GM23338 (cell line): Measurements from ENCODE around the gene SDC3. TPM values are rescaled to one million over a fixed set of nuclear protein-coding genes. Genes with fewer than 3 reads are reported as not detected.
A peak's percentile ranks its signal among the peaks of the same experiment; 100 is the strongest.

Experiments used
- ATAC-seq: fragments of 200-7000 bp; cut with Tn5 transposase; 3 replicates; pipeline ENCODE4 v1.9.1; 2020
- DNase-seq: peaks from one replicate; pipeline ENCODE4 v3.0.0-alpha.2; 2015; ENCODE audit warnings: low spot score
- H2AFZ ChIP-seq: fragments of 200-600 bp; sonication (generic); 2 replicates; pipeline ENCODE4 v1.8.0; 2016; ENCODE audit warnings: antibody characterized with exemption, mild to moderate bottlenecking, moderate library complexity
- H3F3A ChIP-seq: fragments of 200-600 bp; sonication (generic); replicated peaks from 2 replicates; pipeline ENCODE4 v1.8.0; 2017; ENCODE audit warnings: antibody characterized with exemption, mixed run types, low read depth
- H3K27ac ChIP-seq: fragments of 200-600 bp; sonication (generic); 2 replicates; pipeline ENCODE4 v1.6.1; 2016; ENCODE audit warnings: low read depth
- H3K27me3 ChIP-seq: fragments of 200-600 bp; sonication (generic); 2 replicates; pipeline ENCODE4 v1.8.0; 2016; ENCODE audit warnings: mild to moderate bottlenecking, mixed run types, moderate library complexity; ENCODE audit not compliant: insufficient read depth
- H3K36me3 ChIP-seq: fragments of 200-600 bp; sonication (generic); 2 replicates; pipeline ENCODE4 v1.8.0; 2016; ENCODE audit warnings: mild to moderate bottlenecking; ENCODE audit not compliant: insufficient read depth
- H3K4me1 ChIP-seq: fragments of 200-600 bp; sonication (generic); 2 replicates; pipeline ENCODE4 v1.8.0; 2016; ENCODE audit warnings: mild to moderate bottlenecking, moderate library complexity; ENCODE audit not compliant: insufficient read depth
- H3K4me2 ChIP-seq: fragments of 200-600 bp; sonication (generic); 2 replicates; pipeline ENCODE4 v1.7.1; 2017; ENCODE audit warnings: mixed run types
- H3K4me3 ChIP-seq: fragments of 200-600 bp; sonication (generic); 2 replicates; pipeline ENCODE4 v1.6.1; 2016; ENCODE audit warnings: mixed run types
- H3K79me2 ChIP-seq: fragments of 200-600 bp; sonication (generic); replicated peaks from 2 replicates; pipeline ENCODE4 v1.8.0; 2017; ENCODE audit warnings: mild to moderate bottlenecking; ENCODE audit not compliant: insufficient read depth
- H3K9me2 ChIP-seq: fragments of 200-600 bp; sonication (generic); 2 replicates; pipeline ENCODE4 v1.8.0; 2017; ENCODE audit not compliant: insufficient read depth
- H4K20me1 ChIP-seq: fragments of 200-600 bp; sonication (generic); replicated peaks from 2 replicates; pipeline ENCODE4 v1.8.0; 2017; ENCODE audit warnings: mild to moderate bottlenecking; ENCODE audit not compliant: insufficient read depth
- H3K27ac Mint-ChIP-seq: 2 replicates; pipeline ENCODE4 v1.8.0; 2020; ENCODE audit warnings: inconsistent platforms, mild to moderate bottlenecking, moderate library complexity, mixed read lengths
- H3K27me3 Mint-ChIP-seq: 3 replicates; pipeline ENCODE4 v1.8.0; 2022; ENCODE audit warnings: low read depth, mild to moderate bottlenecking, moderate library complexity, mixed read lengths, inconsistent platforms; ENCODE audit not compliant: insufficient read depth, poor library complexity
- H3K36me3 Mint-ChIP-seq: 3 replicates; pipeline ENCODE4 v1.8.0; 2021; ENCODE audit warnings: low read depth, mild to moderate bottlenecking, inconsistent platforms, moderate library complexity, mixed read lengths
- H3K4me1 Mint-ChIP-seq: 3 replicates; pipeline ENCODE4 v1.8.0; 2020; ENCODE audit warnings: mild to moderate bottlenecking, inconsistent platforms, mixed read lengths
- H3K4me3 Mint-ChIP-seq: 3 replicates; pipeline ENCODE4 v1.8.0; 2021; ENCODE audit warnings: moderate library complexity, mild to moderate bottlenecking, inconsistent platforms, mixed read lengths
- H3K9me3 Mint-ChIP-seq: 3 replicates; pipeline ENCODE4 v1.8.0; 2020; ENCODE audit warnings: moderate library complexity, mild to moderate bottlenecking, inconsistent platforms, mixed read lengths
- CREB1 ChIP-seq: fragments of 250-450 bp; sonication (Bioruptor Pico); IDR thresholded peaks from 2 replicates; pipeline ENCODE4 v1.5.0; 2020; ENCODE audit warnings: low read depth, mild to moderate bottlenecking, moderate library complexity
- CTCF ChIP-seq, 2 experiments: fragments of 200-600 bp in 1 of 2; sonication (generic) in 1 of 2; conservative IDR thresholded peaks; 2 replicates each; pipeline versions ENCODE4 v1.5.1 to v1.6.1; 2016 to 2017; ENCODE audit warnings: antibody characterized with exemption in 2 of 2, low read depth in 2 of 2, mild to moderate bottlenecking in 2 of 2, moderate library complexity in 1 of 2
- ETS1 ChIP-seq: IDR thresholded peaks from 2 replicates; pipeline ENCODE4 v1.6.1; 2016; ENCODE audit warnings: antibody characterized with exemption
- EZH2phosphoT487 ChIP-seq: fragments of 200-600 bp; sonication (generic); IDR thresholded peaks from one replicate; pipeline ENCODE4 v1.8.1; 2018; ENCODE audit warnings: antibody characterized with exemption; ENCODE audit not compliant: unreplicated experiment
- JUNB ChIP-seq: IDR thresholded peaks from one replicate; pipeline ENCODE4 v1.6.1; 2016; ENCODE audit warnings: antibody characterized with exemption; ENCODE audit not compliant: unreplicated experiment
- NANOG ChIP-seq: IDR thresholded peaks from 2 replicates; pipeline ENCODE4 v1.6.1; 2016; ENCODE audit warnings: antibody characterized with exemption, borderline replicate concordance
- POLR2AphosphoS5 ChIP-seq: IDR thresholded peaks from 2 replicates; pipeline ENCODE4 v1.6.1; 2016; ENCODE audit warnings: antibody characterized with exemption, low read depth
- REST ChIP-seq: IDR thresholded peaks from one replicate; pipeline ENCODE4 v1.6.1; 2018; ENCODE audit warnings: antibody characterized with exemption; ENCODE audit not compliant: unreplicated experiment
- STAT1 ChIP-seq: IDR thresholded peaks from one replicate; pipeline ENCODE4 v1.6.1; 2016; ENCODE audit warnings: antibody characterized with exemption; ENCODE audit not compliant: unreplicated experiment
- ZNF114 ChIP-seq: fragments of 250-450 bp; sonication (Bioruptor Pico); IDR thresholded peaks from 2 replicates; pipeline ENCODE4 v1.5.0; 2020; ENCODE audit warnings: mild to moderate bottlenecking, moderate library complexity
- polyA plus RNA-seq: library from polyadenylated mRNA; unstranded; fragments of >200 nt; fragmentation: Nextera tagmentation; extraction: Ambion mirVana; gene quantifications from 2 replicates; pipeline ENCODE4 v1.2.1, GENCODE V29; 2016
- total RNA-seq: library from RNA; depleted of rRNA; stranded (reverse); fragments of >200 nt; shearing (Covaris generic); gene quantifications from 2 replicates; pipeline ENCODE4 v1.2.3, GENCODE V29; 2014

SDC3 gene
- total and polyA plus RNA-seq, 2 experiments from 2014 or later, result 5.2 to 29.7 TPM

GRCh38 chr1:30907481-30908315, 860 bp downstream of the SDC3 start (continued):
- TF ChIP-seq ETS1 (no peak), EZH2phosphoT487 (no peak), JUNB (no peak), NANOG (no peak), STAT1 (no peak)

GRCh38 chr1:30906631-30907441, 1.7 kb downstream of the SDC3 start:
- peak overlapping the region; percentile 76; the same call in 1 of the 2 replicates for H3K4me3 ChIP-seq
- H3K36me3 Mint-ChIP-seq, result no peaks in the 10 kb centered on the region; the same call in 2 of the 3 replicates
- H3K9me2 ChIP-seq, result no peaks in the 10 kb centered on the region
- ATAC-seq, result no peak
- H3F3A ChIP-seq, result peaks cover 19% of the 10 kb centered on the region; the same call in 1 of the 2 replicates
- no peak overlapping the region for H3K27ac Mint-ChIP-seq
- H2AFZ ChIP-seq, result no peak overlapping the region
- peaks cover 29% of the 10 kb centered on the region for H3K27me3 Mint-ChIP-seq
- no peaks in the 10 kb centered on the region for H3K36me3 ChIP-seq
- TF ChIP-seq CREB1 (CRISPR knock-in tag) (no peak), ZNF114 (no peak)
- H3K79me2 ChIP-seq, result peaks cover 3% of the 10 kb centered on the region
- H3K27ac ChIP-seq, result no peak overlapping the region
- peaks cover 63% of the 10 kb centered on the region for H3K4me1 Mint-ChIP-seq
- H3K4me3 Mint-ChIP-seq, result peak overlapping the region; percentile 88
- no peak overlapping the region; the same call in 1 of the 2 replicates for H3K4me2 ChIP-seq
- peaks cover 4% of the 10 kb centered on the region; the same call in 1 of the 2 replicates for H4K20me1 ChIP-seq
- peaks cover 42% of the 10 kb centered on the region for H3K4me1 ChIP-seq
- H3K9me3 Mint-ChIP-seq, result no peaks in the 10 kb centered on the region
- DNase-seq, result no peak
- H3K27me3 ChIP-seq, result peaks cover 18% of the 10 kb centered on the region

GRCh38 chr1:30905916-30906620, 2.5 kb downstream of the SDC3 start:
- H2AFZ ChIP-seq, result no peak overlapping the region
- Mint-ChIP-seq H3K4me3 (peak overlapping the region; percentile 48), H3K4me1 (peaks cover 68% of the 10 kb centered on the region), H3K36me3 (no peaks in the 10 kb centered on the region; the same call in 2 of the 3 replicates), H3K27ac (no peak overlapping the region), H3K27me3 (peaks cover 29% of the 10 kb centered on the region), H3K9me3 (no peaks in the 10 kb centered on the region)
- H3K4me3 ChIP-seq, result no peak overlapping the region
- H3K27ac ChIP-seq, result no peak overlapping the region
- H4K20me1 ChIP-seq, result peaks cover 4% of the 10 kb centered on the region; the same call in 1 of the 2 replicates
- no peaks in the 10 kb centered on the region for H3K36me3 ChIP-seq
- TF ChIP-seq NANOG, result no peak
- TF ChIP-seq POLR2AphosphoS5, result no peak
- TF ChIP-seq JUNB, result no peak
- no peak for TF ChIP-seq REST
- TF ChIP-seq ETS1, result no peak
- TF ChIP-seq CTCF (conservative IDR thresholded peaks at IDR 0.05; ENCODE audit: low read depth in 2 of 2), result no peak
- H3K4me2 ChIP-seq, result no peak overlapping the region
- peaks cover 44% of the 10 kb centered on the region for H3K4me1 ChIP-seq
- peaks cover 3% of the 10 kb centered on the region for H3K79me2 ChIP-seq
- no peak for DNase-seq
- no peak for ATAC-seq
- peaks cover 19% of the 10 kb centered on the region; the same call in 1 of the 2 replicates for H3F3A ChIP-seq
- peaks cover 18% of the 10 kb centered on the region for H3K27me3 ChIP-seq
- no peaks in the 10 kb centered on the region for H3K9me2 ChIP-seq
